GM12892 (cell line): ENCODE results near the gene PLSCR4.
"Not testable (repeated sequence)": the region's sequence is repeated elsewhere in the genome, so short reads cannot be mapped to it uniquely, and the experiment has no call there.

Source experiments
- POLR2A ChIP-seq: IDR thresholded peaks from 2 replicates; pipeline ENCODE4 v1.6.1; 2011; ENCODE audit warnings: low read depth, low read length, control low read depth
- POLR2AphosphoS5 ChIP-seq: IDR thresholded peaks from 2 replicates; pipeline ENCODE4 v1.6.1; 2011; ENCODE audit warnings: low read depth, low read length, control low read depth
- TAF1 ChIP-seq: IDR thresholded peaks from 2 replicates; pipeline ENCODE4 v1.6.1; 2011; ENCODE audit warnings: low read depth, mild to moderate bottlenecking, control low read depth, low read length, borderline replicate concordance

GRCh38 chr3:146225458-146225857 is 25.4 kb downstream of the PLSCR4 start:
- TF ChIP-seq POLR2AphosphoS5, TAF1, POLR2A: not testable (repeated sequence)
